Subcutaneous adipose tissue (tissue), 4 donors: Measurements from ENCODE around the gene GUCA2B. TPM values are rescaled to one million over a fixed set of nuclear protein-coding genes. Genes with fewer than 3 reads are reported as not detected.

ENCODE experiments used
- CTCF ChIP-seq: fragments of 450-650 bp; IDR thresholded peaks from one replicate; pipeline ENCODE4 v1.5.1; 2016; ENCODE audit warnings: low read depth, mild to moderate bottlenecking, control low read depth, antibody characterized with exemption, moderate library complexity
- total RNA-seq, 4 donors: library from RNA; depleted of rRNA; stranded (reverse); fragments of >200 nt; gene quantifications; one replicate each; pipeline ENCODE4 v1.1.0, GENCODE V29; 2016

The GUCA2B gene
- total RNA-seq, 4 donors from 2014 or later: not detected

- TF ChIP-seq CTCF: no peak
These were observed 19.3 kb downstream of the GUCA2B start for GRCh38 chr1:42172381-42173133.

- no peak for TF ChIP-seq CTCF
These were observed 20.1 kb downstream of the GUCA2B start for GRCh38 chr1:42173155-42173933.

GRCh38 chr1:42173961-42174735 lies 20.9 kb downstream of the GUCA2B start:
- TF ChIP-seq CTCF: no peak

GRCh38 chr1:42175314-42176054 lies 22.3 kb downstream of the GUCA2B start:
- no peak for TF ChIP-seq CTCF

GRCh38 chr1:42176902-42177519 lies 23.8 kb downstream of the GUCA2B start:
- TF ChIP-seq CTCF: no peak

GRCh38 chr1:42177541-42177981 lies 24.4 kb downstream of the GUCA2B start:
- no peak for TF ChIP-seq CTCF
